NCI-H2171 treated with DMSO at 0.1 percent for 48 hours (cell line): ENCODE measurements around the gene SLMAP.
A peak's percentile ranks its signal among the peaks of the same experiment; 100 is the strongest.

ENCODE experiments used
- DNase-seq: peaks from one replicate; lab custom pipeline; 2025; lab: John Stamatoyannopoulos, UW

The SLMAP gene

GRCh38 chr3:57755741-57756527, at the start of gene SLMAP:
SLMAP (plus strand) TSS chr3:57756309; CDS start chr3:57757652, 1,343 bp downstream.
- peak; percentile 93 for DNase-seq

GRCh38 chr3:57706462-57706861, 49.6 kb upstream of the SLMAP start:
- DNase-seq, result no peak

GRCh38 chr3:57709031-57709430, 47.1 kb upstream of the SLMAP start:
- DNase-seq, result no peak

- no peak for DNase-seq
Observed at GRCh38 chr3:57709559-57709958, 46.5 kb upstream of the SLMAP start.

- DNase-seq, result no peak
Observed at GRCh38 chr3:57715686-57716085, 40.4 kb upstream of the SLMAP start.

- no peak for DNase-seq
Observed at GRCh38 chr3:57717205-57717868, 38.8 kb upstream of the SLMAP start.

- no peak for DNase-seq
Observed at GRCh38 chr3:57718118-57718517, 38.0 kb upstream of the SLMAP start.

- no peak for DNase-seq
Observed at GRCh38 chr3:57726397-57726796, 29.7 kb upstream of the SLMAP start.

- DNase-seq, result no peak
Observed at GRCh38 chr3:57727106-57727505, 29.0 kb upstream of the SLMAP start.

GRCh38 chr3:57729334-57730045, 26.6 kb upstream of the SLMAP start:
- DNase-seq, result no peak

- DNase-seq, result no peak
Observed at GRCh38 chr3:57730682-57731081, 25.4 kb upstream of the SLMAP start.

- no peak for DNase-seq
Observed at GRCh38 chr3:57731311-57731710, 24.8 kb upstream of the SLMAP start.

- no peak for DNase-seq
Observed at GRCh38 chr3:57733790-57734189, 22.3 kb upstream of the SLMAP start.

- no peak for DNase-seq
Observed at GRCh38 chr3:57735405-57735804, 20.7 kb upstream of the SLMAP start.

GRCh38 chr3:57737840-57738239, 18.3 kb upstream of the SLMAP start:
- no peak for DNase-seq

GRCh38 chr3:57738391-57738790, 17.7 kb upstream of the SLMAP start:
- DNase-seq, result no peak

- DNase-seq, result no peak
Observed at GRCh38 chr3:57740027-57740426, 16.1 kb upstream of the SLMAP start.

GRCh38 chr3:57743496-57743895, 12.6 kb upstream of the SLMAP start:
- no peak for DNase-seq

- no peak for DNase-seq
Observed at GRCh38 chr3:57745101-57745500, 11.0 kb upstream of the SLMAP start.

GRCh38 chr3:57746156-57747010, 9.7 kb upstream of the SLMAP start:
- peak; percentile 87 for DNase-seq

GRCh38 chr3:57749542-57749941, 6.6 kb upstream of the SLMAP start:
- no peak for DNase-seq

- no peak for DNase-seq
Observed at GRCh38 chr3:57752307-57752706, 3.8 kb upstream of the SLMAP start.
